ENCODE results near the gene KCNAB2.

The KCNAB2 gene

DNA sequence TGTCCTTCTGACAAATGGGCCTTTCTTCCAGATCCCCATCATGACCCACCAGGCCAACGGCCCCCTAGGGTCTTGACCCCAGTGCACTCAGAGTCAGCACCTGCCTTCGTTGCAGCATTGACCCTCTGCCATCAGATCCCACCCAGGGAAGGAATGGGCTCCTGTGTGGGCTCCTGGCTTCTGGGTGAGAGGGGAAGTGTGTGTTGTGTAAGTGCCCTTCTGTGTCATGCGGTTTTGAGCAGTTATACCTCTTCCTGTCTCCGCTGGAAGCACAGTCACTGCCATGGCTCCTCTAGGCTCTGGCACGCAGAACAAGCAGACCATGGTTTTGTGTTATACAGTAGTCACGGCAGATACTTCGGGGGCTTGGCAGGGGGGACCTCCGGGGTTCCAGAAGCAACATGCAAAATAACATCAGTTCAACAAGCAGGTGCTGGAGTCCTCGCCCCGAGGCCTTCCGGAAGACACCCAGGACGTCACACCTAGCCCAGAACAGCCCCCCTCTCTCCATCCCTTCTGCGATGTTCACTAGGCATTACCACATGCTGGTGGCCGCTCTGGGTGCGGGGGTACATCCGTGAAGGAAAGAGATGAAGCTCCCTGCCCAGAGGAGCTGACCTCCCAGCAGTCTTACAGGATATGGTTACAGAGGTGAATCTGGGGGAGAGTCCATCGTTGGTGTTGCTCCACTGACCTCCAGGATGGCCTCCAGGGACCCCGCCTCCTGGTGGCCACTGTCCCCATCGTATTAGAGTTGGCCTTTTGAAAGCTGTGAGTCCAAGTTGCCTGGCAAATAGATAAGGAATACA, 17.4 kb upstream of the KCNAB2 start:
- peaks cover 15% of the 10 kb centered on the region for H3K27me3 ChIP-seq (ENCODE audit: control insufficient read depth, insufficient read depth, low read length)
- no peaks in the 10 kb centered on the region for H3K9me3 ChIP-seq (ENCODE audit: control insufficient read depth, low read length)
- no peaks in the 10 kb centered on the region for H3K4me1 ChIP-seq (ENCODE audit: control insufficient read depth, insufficient read depth, low read length)
- H3K9ac ChIP-seq (ENCODE audit: low read length) = no peak overlapping the region
- no peaks in the 10 kb centered on the region for H3K36me3 ChIP-seq (ENCODE audit: control insufficient read depth, insufficient read depth, low read length)
- H3K4me3 ChIP-seq (ENCODE audit: low read length) = no peak overlapping the region

GRCh38 chr1:6029351-6029750, 16.3 kb upstream of the KCNAB2 start:
- no peak overlapping the region for H3K9ac ChIP-seq (ENCODE audit: low read length)
- H3K27me3 ChIP-seq (ENCODE audit: control insufficient read depth, insufficient read depth, low read length) = peaks cover 15% of the 10 kb centered on the region
- peaks cover 3% of the 10 kb centered on the region for H3K4me1 ChIP-seq (ENCODE audit: control insufficient read depth, insufficient read depth, low read length)
- H3K9me3 ChIP-seq (ENCODE audit: control insufficient read depth, low read length) = no peaks in the 10 kb centered on the region
- H3K4me3 ChIP-seq (ENCODE audit: low read length) = no peak overlapping the region
- no peaks in the 10 kb centered on the region for H3K36me3 ChIP-seq (ENCODE audit: control insufficient read depth, insufficient read depth, low read length)

DNA sequence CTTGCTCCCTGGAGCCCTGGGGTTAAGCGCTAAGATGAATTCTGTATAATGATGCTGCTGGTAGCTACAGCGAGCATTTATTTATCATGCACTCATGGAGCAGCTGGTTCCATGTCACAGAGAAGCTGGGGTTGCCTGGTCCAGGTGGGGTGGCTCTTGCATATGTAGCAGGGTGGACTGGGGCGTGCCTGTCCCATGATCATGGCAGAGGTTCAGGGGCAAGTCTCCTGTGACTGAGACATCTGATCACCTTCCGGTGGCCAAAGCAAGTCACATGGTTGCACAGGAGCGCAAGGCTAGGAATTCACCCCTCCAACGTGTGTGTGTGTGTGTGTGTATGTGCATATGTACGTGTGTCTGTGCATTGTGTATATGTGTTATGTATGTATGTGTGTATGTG, 15.6 kb upstream of the KCNAB2 start:
- Histone ChIP-seq H3K27me3 (ENCODE audit: control insufficient read depth, insufficient read depth, low read length) (peaks cover 17% of the 10 kb centered on the region), H3K9ac (ENCODE audit: low read length) (no peak overlapping the region), H3K4me1 (ENCODE audit: control insufficient read depth, insufficient read depth, low read length) (peaks cover 3% of the 10 kb centered on the region), H3K36me3 (ENCODE audit: control insufficient read depth, insufficient read depth, low read length) (no peaks in the 10 kb centered on the region), H3K4me3 (ENCODE audit: low read length) (no peak overlapping the region), H3K9me3 (ENCODE audit: control insufficient read depth, low read length) (no peaks in the 10 kb centered on the region)

DNA sequence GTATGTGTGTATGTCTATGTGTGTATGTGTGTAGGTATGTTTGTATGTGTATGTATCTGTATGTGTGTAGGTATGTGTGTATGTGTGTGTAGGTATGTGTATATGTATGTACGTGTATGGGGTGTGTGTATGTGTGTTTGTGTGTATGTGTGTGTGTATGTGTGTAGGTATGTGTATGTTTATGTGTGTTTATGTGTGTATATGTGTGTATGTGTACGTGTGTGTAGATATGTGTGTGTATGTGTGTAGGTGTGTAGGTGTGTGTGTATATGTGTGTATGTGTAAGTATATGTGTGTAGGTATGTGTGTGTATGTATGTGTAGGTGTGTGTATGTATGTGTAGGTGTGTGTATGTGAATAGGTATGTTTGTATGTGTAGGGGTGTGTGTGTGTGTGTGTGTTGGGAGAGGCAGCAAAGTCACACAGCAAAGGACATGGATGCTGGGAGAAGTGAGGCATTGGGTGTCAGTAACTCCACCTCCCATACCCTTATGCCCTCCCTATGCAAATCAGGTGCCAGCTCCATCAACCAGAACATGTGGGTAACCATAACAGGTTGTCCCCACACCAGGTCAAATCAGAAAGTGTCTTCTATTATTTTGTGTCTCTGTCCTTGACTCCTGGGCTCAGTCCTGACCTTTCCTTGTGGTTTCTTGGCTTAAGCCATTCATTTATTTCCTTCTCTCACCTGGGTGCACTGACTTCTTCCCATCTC, 15.0 kb upstream of the KCNAB2 start:
- H3K9ac ChIP-seq (ENCODE audit: low read length) = no peak overlapping the region
- H3K4me3 ChIP-seq (ENCODE audit: low read length) = no peak overlapping the region
- no peaks in the 10 kb centered on the region for H3K9me3 ChIP-seq (ENCODE audit: control insufficient read depth, low read length)
- peaks cover 3% of the 10 kb centered on the region for H3K4me1 ChIP-seq (ENCODE audit: control insufficient read depth, insufficient read depth, low read length)
- no peaks in the 10 kb centered on the region for H3K36me3 ChIP-seq (ENCODE audit: control insufficient read depth, insufficient read depth, low read length)
- peaks cover 14% of the 10 kb centered on the region for H3K27me3 ChIP-seq (ENCODE audit: control insufficient read depth, insufficient read depth, low read length)

DNA sequence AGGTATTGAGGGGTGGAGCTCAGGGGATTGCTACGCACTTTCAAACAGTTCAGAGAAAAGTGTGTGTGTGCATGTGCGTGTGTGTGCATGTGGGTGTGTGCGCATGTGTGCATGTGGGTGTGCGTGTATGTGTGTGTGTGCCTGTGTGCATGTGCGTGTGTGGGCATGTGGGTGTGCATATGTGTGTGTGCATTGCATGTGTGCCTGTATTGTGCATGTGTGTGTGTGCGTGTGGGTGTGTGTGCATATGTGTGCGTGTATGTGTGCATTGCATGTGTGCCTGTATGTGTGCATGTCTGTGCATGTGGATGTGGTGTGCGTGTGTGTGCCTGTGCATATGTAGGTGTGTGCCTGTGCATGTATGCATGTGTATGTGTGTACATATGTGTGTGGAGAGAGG, 12.6 kb upstream of the KCNAB2 start:
- H3K27me3 ChIP-seq (ENCODE audit: control insufficient read depth, insufficient read depth, low read length) = peaks cover 6% of the 10 kb centered on the region
- no peak overlapping the region for H3K4me3 ChIP-seq (ENCODE audit: low read length)
- peaks cover 3% of the 10 kb centered on the region for H3K4me1 ChIP-seq (ENCODE audit: control insufficient read depth, insufficient read depth, low read length)
- H3K9me3 ChIP-seq (ENCODE audit: control insufficient read depth, low read length) = no peaks in the 10 kb centered on the region
- H3K36me3 ChIP-seq (ENCODE audit: control insufficient read depth, insufficient read depth, low read length) = no peaks in the 10 kb centered on the region
- H3K9ac ChIP-seq (ENCODE audit: low read length) = no peak overlapping the region

GRCh38 chr1:6033986-6034749, 11.5 kb upstream of the KCNAB2 start:
- Histone ChIP-seq H3K36me3 (ENCODE audit: control insufficient read depth, insufficient read depth, low read length) (no peaks in the 10 kb centered on the region), H3K9ac (ENCODE audit: low read length) (no peak overlapping the region), H3K27me3 (ENCODE audit: control insufficient read depth, insufficient read depth, low read length) (peaks cover 6% of the 10 kb centered on the region), H3K4me1 (ENCODE audit: control insufficient read depth, insufficient read depth, low read length) (peaks cover 3% of the 10 kb centered on the region), H3K9me3 (ENCODE audit: control insufficient read depth, low read length) (no peaks in the 10 kb centered on the region), H3K4me3 (ENCODE audit: low read length) (no peak overlapping the region)

- Histone ChIP-seq H3K4me3 (ENCODE audit: low read length) (no peak overlapping the region), H3K9ac (ENCODE audit: low read length) (no peak overlapping the region), H3K36me3 (ENCODE audit: control insufficient read depth, insufficient read depth, low read length) (no peaks in the 10 kb centered on the region), H3K27me3 (ENCODE audit: control insufficient read depth, insufficient read depth, low read length) (peaks cover 6% of the 10 kb centered on the region), H3K4me1 (ENCODE audit: control insufficient read depth, insufficient read depth, low read length) (peaks cover 3% of the 10 kb centered on the region), H3K9me3 (ENCODE audit: control insufficient read depth, low read length) (no peaks in the 10 kb centered on the region)
Observed at GRCh38 chr1:6034750-6035096, 11.0 kb upstream of the KCNAB2 start.

GRCh38 chr1:6035303-6035702, 10.4 kb upstream of the KCNAB2 start:
- Histone ChIP-seq H3K36me3 (ENCODE audit: control insufficient read depth, insufficient read depth, low read length) (no peaks in the 10 kb centered on the region), H3K4me3 (ENCODE audit: low read length) (no peak overlapping the region), H3K4me1 (ENCODE audit: control insufficient read depth, insufficient read depth, low read length) (peaks cover 3% of the 10 kb centered on the region), H3K27me3 (ENCODE audit: control insufficient read depth, insufficient read depth, low read length) (peaks cover 6% of the 10 kb centered on the region), H3K9me3 (ENCODE audit: control insufficient read depth, low read length) (no peaks in the 10 kb centered on the region), H3K9ac (ENCODE audit: low read length) (no peak overlapping the region)

DNA sequence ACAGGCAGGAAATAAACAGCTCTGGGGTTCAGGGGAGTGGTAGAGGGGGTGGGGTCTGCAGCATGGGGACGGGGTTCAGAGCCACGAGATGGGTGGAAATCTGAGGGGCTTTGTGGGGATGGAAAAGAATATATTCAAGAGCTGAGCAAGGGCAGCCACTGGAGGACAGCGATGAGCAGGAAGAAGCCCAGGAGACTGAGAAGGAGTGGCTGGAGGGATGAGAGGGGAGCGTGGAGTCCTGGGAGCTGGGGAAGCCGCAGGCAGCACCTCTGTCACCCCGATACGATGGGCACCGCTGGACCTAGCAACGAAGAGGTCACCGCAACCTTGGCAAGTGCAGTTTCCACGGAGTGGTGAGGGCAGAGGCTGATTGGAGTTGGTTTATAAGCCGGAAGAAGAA, 10.0 kb upstream of the KCNAB2 start:
- no peak overlapping the region for H3K4me3 ChIP-seq (ENCODE audit: low read length)
- H3K9ac ChIP-seq (ENCODE audit: low read length) = no peak overlapping the region
- peaks cover 6% of the 10 kb centered on the region for H3K27me3 ChIP-seq (ENCODE audit: control insufficient read depth, insufficient read depth, low read length)
- no peaks in the 10 kb centered on the region for H3K36me3 ChIP-seq (ENCODE audit: control insufficient read depth, insufficient read depth, low read length)
- peaks cover 3% of the 10 kb centered on the region for H3K4me1 ChIP-seq (ENCODE audit: control insufficient read depth, insufficient read depth, low read length)
- no peaks in the 10 kb centered on the region for H3K9me3 ChIP-seq (ENCODE audit: control insufficient read depth, low read length)

DNA sequence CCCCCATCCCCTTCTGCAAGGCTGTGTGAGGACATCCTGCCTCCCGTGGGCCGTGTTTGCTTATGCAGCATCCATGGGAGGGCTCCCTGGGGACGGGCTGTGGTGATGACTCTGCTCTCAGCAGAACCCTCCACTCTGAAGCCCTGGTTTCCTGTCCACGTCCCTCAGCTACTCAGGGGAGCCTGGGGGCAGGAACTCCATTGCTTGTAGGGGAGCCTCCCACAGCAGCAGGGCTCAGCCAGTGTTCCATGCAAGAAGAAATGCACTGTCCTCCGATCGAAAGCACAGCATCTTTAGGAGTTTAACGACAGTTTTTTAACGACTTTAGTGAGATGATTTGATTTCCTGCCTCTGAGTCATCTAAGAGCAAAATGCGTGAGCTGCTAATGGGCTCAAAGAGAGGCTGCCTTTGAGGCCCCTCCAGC, 8.3 kb upstream of the KCNAB2 start:
- no peak overlapping the region for H3K4me3 ChIP-seq (ENCODE audit: low read length)
- no peak overlapping the region for H3K9ac ChIP-seq (ENCODE audit: low read length)
- H3K36me3 ChIP-seq (ENCODE audit: control insufficient read depth, insufficient read depth, low read length) = no peaks in the 10 kb centered on the region
- H3K9me3 ChIP-seq (ENCODE audit: control insufficient read depth, low read length) = no peaks in the 10 kb centered on the region
- H3K4me1 ChIP-seq (ENCODE audit: control insufficient read depth, insufficient read depth, low read length) = peaks cover 3% of the 10 kb centered on the region
- peaks cover 6% of the 10 kb centered on the region for H3K27me3 ChIP-seq (ENCODE audit: control insufficient read depth, insufficient read depth, low read length)

DNA sequence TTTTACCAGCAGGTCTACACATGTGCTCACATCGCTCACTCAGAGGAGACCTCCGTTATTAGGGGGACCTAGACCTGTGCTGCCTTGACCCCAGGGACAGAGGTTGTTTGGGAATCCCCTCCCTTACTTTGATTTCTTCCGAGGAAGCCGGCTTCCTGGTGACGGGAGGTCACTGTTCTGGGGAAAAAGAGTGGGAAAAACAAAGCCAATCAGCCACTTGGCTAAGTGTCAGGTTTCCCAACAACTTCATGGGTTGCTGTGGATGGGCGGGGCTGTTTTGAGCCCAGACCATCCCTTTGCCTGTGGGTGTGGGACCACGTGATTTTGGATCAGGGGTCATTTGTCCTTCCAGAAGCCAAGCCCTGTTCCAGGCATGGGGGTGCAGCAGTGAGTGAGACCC, 7.1 kb upstream of the KCNAB2 start:
- Histone ChIP-seq H3K4me1 (ENCODE audit: control insufficient read depth, insufficient read depth, low read length) (peaks cover 3% of the 10 kb centered on the region), H3K9me3 (ENCODE audit: control insufficient read depth, low read length) (no peaks in the 10 kb centered on the region), H3K36me3 (ENCODE audit: control insufficient read depth, insufficient read depth, low read length) (no peaks in the 10 kb centered on the region), H3K9ac (ENCODE audit: low read length) (no peak overlapping the region), H3K27me3 (ENCODE audit: control insufficient read depth, insufficient read depth, low read length) (peaks cover 6% of the 10 kb centered on the region), H3K4me3 (ENCODE audit: low read length) (no peak overlapping the region)

GRCh38 chr1:6039031-6039430, 6.7 kb upstream of the KCNAB2 start:
- Histone ChIP-seq H3K9me3 (ENCODE audit: control insufficient read depth, low read length) (no peaks in the 10 kb centered on the region), H3K9ac (ENCODE audit: low read length) (no peak overlapping the region), H3K36me3 (ENCODE audit: control insufficient read depth, insufficient read depth, low read length) (no peaks in the 10 kb centered on the region), H3K4me3 (ENCODE audit: low read length) (no peak overlapping the region), H3K27me3 (ENCODE audit: control insufficient read depth, insufficient read depth, low read length) (peaks cover 6% of the 10 kb centered on the region), H3K4me1 (ENCODE audit: control insufficient read depth, insufficient read depth, low read length) (peaks cover 3% of the 10 kb centered on the region)
